Lung microvascular endothelial cell (primary cell): ENCODE results near the gene ITPA. TPM values are rescaled to one million over a fixed set of nuclear protein-coding genes. Genes with fewer than 3 reads are reported as not detected.

Experiments
- DNase-seq, 2 donors: peaks; one replicate each; pipeline versions ENCODE4 v3.0.0 to v3.0.0-alpha.2; 2010; ENCODE audit warnings: low read depth in 2 of 2
- total RNA-seq: library from RNA; depleted of rRNA; stranded (reverse); fragments of >200 nt; gene quantifications from 2 replicates; pipeline ENCODE4 v1.2.1, GENCODE V29; 2014

The ITPA gene
- total RNA-seq = 27.7 and 34.5 TPM in 2 replicates

DNA sequence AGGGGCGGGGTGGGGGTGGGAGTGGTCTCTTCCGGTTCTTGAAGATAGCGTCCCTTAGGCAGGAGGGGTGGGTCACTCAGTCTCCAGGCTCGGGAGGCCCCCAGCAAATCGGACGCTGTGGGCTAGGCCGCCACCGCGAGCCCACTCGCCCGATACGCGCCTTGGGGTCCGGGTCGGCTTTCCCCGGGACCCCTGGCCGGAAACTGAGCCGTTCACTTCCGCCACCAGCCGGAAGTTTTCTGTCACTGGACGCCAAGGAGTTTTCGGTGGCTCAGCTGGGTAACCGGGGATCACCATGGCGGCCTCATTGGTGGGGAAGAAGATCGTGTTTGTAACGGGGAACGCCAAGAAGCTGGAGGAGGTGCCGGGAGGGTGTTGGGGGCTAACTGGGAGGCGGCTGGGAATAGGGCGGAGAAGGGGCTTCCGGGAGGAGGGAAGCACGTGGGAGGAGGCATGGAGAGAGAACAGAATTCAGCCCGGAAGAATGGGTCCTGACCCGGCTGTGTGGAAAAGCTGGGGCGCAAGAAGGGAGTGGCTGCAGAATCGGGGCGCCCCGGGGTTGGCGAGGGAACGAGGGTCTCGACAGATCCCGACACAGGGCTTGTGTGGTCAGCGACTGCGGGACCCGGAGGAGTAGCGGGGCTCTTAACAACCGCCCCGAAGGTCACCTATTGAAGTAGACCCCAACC, at the start of gene ITPA:
ITPA (plus strand) TSS at position 242 of the 689 bp plus-strand sequence; CDS start at position 296, 54 bp downstream.
- peak; percentile 32 to 38 for DNase-seq

DNA sequence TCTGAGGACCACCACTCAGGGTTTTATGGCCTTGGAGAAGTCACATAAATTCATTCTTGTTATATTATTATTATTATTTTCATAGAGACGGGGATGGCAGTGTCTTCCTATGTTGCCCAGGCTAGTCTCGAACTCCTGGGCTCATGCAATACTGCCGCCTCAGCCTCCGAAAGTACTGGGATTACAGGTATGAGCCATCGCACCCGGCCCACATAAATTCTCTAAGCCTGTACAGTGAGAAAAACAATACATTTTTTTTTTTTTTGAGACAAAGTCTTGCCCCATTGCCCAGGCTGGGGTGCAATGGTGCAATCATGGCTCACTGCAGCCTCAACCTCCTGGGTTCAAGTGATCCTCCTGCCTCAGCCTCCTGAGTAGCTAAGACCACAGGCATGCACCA, 48.9 kb upstream of the ITPA start:
- no peak for DNase-seq

DNA sequence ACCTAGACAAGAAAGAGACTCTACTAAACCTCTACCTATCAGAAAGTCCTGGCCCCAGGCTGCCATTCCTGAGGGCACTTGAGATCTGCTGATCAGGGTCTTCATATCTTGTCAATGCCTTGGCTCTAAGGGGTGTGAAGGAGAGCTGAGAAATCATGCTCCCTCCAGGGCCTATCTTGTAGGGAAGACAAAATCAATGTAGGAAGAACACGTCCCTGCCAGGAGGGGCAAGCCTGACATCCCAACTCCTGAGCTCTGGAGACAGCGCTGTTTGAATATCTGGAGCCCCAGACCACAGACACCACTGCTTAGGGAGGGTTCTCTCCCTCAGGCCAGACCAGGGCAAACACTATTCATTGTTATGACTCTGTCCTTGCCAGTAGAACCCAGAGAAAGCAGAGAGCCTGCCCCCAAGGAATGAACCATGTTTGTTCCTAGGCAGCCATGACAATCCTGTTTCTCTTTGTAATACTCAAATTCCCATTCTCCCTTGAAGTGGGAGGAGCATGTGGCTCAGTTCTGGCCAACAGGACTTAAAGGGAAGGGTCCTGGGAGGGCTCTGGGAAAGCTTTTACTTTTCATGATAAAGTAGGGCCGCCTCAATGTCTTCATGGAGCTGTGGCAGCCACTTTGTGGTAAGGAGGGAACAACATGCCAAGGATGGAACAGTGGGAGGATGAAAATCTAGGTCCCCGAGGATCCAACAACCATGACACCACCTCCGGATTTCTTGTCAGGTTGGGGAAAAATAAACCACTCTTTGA, 47.8 kb upstream of the ITPA start:
- DNase-seq = no peak

DNA sequence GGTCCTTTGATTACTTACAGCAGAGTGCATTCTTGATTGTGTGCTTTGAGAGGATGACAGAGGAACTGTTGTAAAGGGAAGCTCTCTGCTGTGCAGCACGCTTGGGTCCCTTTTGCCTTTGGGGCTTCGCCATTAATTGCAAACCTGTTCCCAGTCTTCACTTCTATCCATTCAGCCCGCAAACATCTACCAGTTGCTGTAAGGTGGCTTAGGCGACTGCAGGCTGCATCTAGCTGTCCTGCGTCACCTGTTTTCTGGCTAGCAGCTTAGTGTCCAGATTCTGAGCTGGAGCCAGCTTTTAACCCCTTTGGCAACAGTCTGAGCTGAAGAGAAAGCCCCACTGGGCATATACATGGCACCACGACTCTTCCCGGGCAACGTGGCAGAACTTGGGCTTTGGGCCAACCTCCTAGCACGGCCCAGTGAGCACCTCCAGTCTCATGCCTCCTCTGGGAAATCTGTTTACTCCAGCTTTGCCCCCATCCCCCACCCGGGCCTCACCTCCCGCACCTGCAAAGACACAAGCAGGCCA, 47.2 kb upstream of the ITPA start:
- no peak for DNase-seq

DNA sequence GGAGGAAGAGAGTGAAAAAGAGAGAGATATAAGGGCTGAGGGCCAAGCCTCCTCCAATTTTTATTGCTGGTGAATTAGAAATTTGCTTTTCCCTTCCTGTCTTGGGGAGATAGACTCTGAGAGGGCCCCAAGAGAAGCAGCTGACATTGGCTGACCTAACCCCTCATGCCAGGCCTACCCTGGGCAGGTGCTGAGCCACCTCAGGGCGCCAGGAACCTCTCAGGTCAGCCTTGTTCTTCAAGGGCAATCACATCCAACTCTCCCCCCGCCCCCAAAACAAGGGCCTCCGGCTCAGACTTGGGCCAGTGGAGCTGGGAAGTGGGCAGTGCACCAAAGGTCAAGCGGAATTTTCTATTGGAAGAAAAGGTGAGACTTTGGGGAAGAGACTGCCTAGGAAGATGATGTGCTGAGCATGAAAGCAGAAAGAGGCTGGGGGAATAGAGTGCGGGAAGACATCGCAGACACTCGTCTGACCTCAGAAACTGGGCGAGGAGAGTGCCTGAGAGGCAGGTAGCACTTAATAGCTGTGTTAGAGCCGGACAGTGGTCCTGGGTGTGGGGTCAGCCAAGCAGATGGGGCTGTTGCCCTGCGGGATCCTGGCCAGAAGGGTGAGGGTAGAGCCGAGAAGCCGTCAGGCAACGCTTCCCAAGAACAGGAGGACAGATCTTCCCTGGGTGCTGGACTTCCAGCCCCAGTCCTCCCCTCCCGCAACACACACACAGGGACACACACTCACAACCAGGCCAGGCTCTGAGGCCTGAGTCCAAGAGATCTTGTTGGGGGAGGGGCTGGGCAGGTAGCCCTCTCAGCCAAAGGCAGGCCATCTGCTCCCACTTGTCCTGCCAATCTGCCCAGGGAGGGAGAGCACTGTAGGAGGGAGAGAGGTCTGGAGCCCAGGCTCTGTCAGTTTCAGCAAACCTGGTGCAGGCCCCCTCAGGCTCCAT, 45.9 kb upstream of the ITPA start:
- no peak for DNase-seq

DNA sequence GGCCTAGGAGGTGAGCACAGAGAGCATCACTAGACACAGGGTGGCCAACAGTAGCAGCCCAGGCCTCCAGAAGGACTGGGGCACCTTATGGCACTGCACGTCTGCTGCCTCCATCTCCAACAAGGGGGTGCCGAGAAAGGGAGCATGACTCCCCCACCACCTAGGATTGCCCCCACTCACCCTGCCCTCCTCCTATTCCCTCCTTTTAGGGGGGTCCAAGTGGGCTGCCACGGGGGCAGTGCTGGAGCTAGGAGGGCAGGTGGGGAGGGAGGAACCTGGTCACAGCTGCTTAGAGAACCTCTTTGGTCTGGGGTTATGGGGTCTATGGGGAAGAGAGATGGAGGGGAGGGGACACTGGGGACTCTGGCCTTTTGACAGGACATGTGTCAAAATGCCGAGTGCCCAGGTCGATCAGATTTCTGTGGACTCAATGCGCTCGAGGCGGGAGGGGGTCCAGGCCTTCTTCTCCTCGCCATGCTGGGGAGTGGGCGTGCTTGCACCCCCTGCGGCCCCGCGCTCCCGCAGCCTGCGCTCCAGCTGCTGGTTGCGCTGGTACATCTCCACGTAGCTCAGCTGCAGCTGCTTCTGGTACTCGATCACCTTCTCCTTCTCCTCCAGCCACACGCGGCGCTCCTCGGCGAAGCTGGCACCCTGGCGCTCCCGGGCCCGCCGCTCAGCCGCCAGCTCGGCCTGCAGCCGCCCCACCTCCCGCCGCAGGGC, 45.1 kb upstream of the ITPA start:
- no peak for DNase-seq

DNA sequence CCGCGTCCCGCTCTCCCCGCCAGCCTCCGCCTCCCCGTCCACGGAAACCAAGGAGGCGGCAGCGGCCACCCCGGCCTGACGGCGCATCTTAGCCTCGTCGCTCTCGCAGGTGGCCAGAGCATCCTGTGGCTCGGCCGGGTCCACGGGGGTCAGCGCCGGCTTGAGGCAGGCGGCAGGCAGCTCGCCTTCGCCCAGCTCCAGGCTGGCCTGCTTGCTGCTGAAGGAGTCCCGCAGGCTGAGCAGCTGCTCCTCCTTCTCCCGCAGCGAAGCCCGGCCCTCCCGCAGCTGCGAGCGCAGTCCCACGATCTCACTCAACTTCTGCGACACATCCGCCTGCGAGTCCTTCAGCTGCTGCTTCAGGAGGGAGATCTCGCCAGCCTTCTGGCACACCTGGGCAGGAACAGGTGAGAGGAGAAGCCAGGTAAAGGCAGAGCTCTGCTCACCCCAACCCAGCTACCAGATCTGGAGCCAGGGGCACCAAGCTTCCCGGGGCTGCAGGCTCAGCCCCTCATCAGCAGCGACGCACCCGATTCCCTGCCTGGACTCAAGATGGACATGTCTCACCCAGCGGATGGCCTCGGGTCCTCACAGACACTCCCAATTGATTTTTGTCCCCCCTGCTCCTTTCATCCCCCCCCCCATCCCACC, 44.4 kb upstream of the ITPA start:
- no peak for DNase-seq

DNA sequence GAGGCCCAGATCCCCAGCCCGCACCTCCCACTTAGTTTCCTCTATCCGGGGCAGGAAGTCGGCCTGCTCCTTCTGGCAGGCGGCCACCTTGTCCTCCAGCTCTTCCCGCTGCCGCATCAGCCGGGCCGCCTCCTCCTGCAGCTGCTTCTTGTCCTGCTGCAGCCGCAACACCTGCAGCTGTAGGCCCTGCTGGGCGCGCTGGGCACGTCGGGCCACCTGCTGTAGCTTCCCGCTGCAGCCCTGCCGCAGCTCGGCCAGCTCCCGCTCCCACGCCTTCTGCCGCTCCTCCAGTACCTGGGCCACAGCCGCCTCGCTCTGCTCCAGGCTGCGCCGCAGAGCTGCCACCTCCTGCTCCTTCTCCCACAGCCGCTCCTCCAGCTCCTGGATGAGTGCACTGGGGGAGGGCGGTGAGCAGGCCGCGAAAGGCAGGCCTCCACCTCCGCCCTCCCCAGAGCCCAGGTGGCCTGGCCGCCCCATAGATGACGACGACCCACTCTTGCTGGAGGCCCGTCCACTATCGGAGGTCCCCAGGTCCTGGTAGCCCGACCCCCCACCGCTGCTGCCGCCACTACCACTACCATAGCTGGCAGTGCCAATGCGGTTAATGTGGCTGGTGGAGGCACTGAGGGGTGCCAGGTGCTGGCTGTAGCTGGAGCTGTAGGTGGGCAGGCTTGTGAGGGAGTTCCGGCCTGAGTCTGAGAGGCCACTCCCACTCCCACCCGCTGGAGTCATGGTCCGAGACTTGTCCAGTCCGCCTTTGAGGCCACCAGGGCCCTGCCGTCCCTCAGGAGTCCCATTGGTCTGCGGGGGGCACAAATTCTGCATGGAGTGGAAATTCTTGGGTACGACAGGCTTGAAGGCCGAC, 43.6 kb upstream of the ITPA start:
- peak in 1 of 2 donors; percentile 81 for DNase-seq

DNA sequence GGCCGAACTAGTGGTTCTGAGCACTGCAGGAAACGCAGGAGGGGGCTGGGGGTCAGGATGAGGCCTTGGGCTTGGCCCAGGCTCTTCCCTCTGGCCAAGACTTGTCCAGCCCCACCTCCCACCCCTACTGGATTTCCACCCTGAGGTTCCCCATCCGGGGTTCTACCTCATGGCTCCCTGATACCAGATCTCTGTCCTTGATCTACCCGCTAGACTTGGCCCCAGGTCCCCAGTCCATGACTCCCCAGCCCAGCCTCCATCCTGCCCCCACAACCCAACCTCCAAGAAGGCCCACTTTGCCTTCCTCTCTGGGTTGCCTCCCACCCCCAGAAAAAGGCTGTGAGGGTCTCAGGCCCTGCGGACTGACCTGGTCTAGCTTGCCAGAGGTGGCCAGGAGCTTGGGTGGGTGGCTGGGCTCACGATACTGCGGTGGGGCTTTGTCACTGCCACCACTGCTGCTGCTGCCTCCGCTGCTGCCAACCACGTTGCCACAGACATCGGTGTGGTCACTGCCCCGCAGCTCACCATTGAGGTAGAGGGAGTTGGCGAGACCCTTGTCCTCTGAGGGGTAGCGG, 42.9 kb upstream of the ITPA start:
- no peak for DNase-seq

DNA sequence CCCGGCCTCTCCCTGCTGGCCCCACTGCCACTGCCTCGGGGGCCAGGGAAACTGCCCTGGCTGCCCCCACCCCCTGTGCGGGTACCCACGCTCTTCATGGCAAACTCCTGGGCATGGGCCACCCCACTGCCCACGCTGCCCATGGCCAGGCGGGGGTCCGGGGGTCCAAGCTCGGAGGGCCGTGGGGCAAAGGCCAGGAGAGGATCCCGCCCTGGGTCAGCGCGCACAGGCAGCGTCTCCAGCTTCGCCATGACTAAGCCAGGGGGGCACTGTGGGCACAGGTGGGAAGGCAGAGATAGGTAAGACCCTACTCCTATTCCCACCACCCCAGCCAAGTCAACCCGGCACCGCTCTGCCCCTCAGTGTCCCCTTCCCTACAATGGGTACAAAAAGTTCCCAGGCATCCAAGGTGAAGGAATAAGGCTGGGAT, 42.4 kb upstream of the ITPA start:
- no peak for DNase-seq

DNA sequence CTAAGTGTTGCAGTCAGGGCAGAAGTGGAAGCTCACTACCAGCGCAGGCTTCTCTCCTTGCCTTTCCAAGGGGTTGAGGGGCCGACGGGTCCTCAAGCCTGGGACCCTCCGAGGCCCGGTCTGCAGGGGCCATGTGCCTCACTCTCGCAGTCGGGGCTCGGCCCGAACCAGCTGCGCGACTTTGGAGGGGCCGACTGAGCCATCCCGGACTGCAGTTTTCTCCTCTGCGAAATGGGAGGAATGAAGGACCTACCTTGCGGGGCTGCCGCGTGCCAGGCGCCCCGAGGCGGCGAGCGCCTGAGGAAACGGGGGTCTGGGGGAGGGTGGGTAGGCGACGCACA, 41.6 kb upstream of the ITPA start:
- no peak for DNase-seq

DNA sequence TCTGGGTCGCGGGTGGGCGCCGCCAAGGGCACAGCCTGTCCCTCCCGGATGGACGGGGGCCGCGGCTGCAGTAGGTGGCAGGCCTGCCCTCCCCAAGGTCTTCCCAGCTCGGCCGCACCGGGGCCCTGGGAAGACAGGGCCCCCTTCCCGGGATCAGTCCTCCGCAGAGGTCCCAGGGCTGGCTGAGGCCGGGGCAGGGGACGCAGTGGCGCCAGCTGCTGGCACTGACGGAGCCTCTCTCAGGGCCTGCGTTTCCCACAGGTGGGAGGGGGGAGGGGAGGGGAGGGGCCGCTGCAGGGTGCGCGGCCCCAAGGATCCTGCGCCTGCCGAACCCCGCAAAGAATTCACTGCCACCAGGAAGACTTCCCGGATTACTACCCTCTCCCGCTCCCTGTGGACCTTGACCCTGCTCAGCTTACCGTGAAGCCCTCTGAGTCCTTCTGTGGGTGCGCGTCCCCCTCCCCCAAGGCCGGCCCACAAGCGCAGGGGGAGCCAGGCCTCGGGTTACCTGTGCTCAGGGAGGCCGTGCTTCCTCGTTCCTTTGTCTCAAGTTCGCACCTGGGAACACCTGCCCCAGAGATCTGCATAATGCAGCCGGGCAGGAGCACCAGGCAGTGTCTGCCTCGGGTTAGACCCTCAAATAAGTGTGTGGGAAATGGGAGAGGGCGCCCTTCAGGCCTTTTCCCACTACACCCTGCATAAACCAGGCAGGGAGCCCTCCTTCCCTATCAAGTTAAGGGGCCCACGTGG, 41.0 kb upstream of the ITPA start:
- DNase-seq = peak in 1 of 2 donors; percentile 19

DNA sequence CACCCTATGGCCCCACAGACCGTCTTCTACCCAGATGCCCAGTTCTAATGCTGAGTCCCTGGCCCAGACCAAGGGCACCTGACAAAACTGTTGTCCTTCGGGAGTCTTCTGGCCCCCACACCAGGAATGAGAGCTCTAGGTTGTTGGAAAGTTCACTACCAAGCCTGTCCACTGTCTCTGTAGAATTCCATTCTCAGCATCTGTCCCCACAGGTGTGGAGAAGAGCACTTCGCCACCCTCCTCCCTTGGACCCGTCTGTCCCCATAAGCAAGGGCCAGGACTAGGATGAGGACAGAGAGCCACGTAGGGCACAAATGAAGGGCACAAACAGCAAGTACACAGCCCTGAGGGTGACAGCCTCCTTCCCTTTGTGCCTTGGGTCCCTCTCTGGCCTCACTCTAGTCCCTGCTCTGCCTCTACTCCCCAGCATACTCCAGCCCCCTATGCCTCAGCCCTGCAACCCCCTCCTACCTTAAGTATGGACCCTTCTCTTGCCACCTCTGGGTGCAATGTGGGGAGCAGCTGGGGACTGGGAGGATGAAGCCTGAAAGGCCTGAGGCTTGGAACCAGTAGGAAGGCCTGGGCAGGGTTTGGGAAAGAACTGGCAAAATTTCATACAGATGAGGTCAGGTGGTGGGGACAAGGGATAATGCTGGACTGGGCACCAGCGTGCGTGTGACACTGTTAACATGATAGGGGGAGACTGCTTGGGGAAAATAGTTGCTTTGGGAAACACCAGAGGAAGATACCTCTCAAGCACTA, 40.3 kb upstream of the ITPA start:
- DNase-seq = no peak

DNA sequence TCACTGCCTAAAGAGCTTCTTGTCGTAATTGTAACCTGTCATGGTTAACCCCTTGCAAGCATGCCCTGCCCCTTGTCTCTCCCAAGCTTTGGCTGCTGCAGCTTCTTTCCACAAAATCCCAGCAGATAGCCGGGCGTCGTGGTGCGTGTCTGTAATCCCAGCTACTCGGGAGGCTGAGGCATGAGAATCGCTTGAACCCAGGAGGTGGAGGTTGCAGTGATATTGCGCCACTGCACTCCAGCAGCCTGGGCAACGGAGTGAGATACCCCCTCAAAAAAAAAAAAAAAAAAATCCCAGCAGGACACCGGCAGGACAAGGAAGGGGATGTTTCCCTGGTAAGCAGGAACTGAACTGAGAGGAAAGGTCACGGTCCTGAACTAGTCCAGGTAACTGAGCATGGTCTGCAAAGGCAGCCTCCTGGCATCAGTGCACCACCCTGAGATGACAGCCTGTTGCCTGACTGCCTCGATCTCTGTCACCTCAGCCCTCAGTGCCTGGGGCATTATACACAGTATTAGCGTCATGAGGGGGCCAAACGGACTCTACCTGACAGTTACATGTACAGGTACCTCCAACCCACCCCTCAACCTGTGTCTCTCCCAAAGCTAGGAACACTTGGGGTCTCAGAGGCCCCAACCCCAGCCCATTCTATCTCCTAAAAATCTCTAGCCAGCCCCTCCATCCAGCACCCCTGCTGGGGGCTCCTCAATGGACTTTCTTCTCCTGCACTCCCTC, 37.7 kb upstream of the ITPA start:
- no peak for DNase-seq

DNA sequence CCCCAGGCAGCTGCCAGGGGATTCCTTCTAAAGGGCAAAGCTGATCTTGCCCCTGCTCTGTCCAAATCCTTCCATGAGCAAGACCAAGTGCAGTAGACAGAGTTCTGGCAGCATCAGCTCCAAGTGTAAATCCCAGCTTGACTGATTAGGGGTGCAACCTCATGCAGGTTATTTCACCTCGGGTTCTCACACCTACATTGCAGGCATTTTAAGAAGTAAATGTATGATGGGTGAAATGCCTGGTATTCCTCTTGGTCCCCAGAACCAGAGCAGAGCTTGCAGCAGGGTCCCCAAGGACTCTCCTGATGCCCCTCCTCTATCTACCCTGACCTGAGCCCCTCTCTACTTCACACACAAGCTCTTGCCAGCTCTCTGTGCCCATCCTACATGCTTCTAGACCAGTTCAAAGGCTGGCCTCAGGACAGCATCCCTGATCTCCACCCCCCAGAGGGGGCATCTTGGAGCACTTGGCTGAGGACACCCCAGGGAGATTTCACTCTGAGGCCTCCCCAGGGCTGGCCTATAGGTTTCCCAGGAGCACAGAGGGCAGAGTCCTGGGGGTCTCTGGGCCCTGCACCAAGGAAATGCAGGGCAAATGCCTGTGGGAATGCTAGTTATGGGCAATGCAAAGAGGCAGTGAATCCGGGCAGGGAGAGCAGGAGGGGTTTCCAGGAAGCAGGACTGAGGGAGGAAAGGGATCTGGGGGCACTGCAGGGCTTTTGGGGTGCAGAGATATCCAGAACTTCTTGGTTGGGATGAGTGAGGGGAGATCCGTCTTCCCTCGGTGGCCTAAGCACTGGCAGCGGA, 37.0 kb upstream of the ITPA start:
- DNase-seq = no peak

DNA sequence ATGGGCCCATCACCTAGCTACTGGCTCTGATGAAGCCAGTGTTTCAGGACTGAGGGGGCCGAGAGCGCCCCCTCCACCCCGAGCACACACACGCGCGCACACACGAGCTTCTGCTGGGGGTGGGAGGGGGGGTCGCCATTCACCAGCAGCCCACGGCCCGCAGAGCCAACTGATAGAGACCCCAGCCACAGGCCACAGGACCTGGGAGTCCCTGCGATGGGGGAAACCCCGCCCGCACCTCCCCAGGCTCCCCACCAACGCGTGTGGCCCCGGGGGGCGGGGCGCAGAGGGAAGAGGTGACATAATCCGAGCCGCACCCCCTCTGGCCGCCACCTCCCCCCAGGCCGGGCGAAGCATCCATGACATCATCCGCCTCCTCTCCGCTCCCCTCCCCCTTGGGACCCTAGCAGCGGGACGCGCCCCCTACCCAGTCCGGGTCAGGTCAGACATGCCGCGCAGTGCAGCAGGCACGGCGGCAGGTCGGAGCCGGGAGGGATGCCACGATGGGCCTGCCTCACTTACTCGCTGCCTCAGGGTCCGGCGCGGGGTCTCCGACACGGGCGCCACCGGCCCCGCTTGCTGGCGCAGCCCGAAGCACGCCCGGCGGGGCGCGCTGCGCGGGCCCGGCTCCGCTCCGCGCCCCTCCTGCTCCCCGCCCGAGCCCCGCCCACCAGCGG, 36.2 kb upstream of the ITPA start, which contains the start of gene LZTS3:
LZTS3 (minus strand) TSS at position 617 of the 677 bp plus-strand sequence. CDS start 6,386 bp downstream, outside the sequence.
- peak; percentile 57 to 68 for DNase-seq
